Gastrocnemius medialis (tissue), 4 donors: ENCODE measurements around the gene LUZP2. TPM values are rescaled to one million over a fixed set of nuclear protein-coding genes. Genes with fewer than 3 reads are reported as not detected.

Experiments used
- ATAC-seq, 2 donors: fragments of 150-250 bp; one replicate each; pipeline ENCODE4 v1.9.1; 2016
- DNase-seq, 2 donors: peaks; one replicate each; pipeline ENCODE4 v3.0.0-alpha.2; 2019
- H3K27ac ChIP-seq, 4 donors: fragments of 200-600 bp; sonication (generic); 1 replicate in 1 of 4; 2 replicates in 3 of 4; pipeline ENCODE4 v1.5.1; 2016 to 2018; ENCODE audit warnings: mild to moderate bottlenecking in 2 of 4, moderate library complexity in 1 of 4
- H3K27me3 ChIP-seq, 3 donors: fragments of 200-600 bp; sonication (generic) in 2 of 3; 1 replicate in 1 of 3; 2 replicates in 2 of 3; pipeline versions ENCODE4 v1.5.1 to v1.6.0; 2016 to 2019; ENCODE audit warnings: mild to moderate bottlenecking in 1 of 3, moderate library complexity in 1 of 3
- H3K36me3 ChIP-seq, 2 donors: fragments of 200-600 bp; sonication (generic) in 1 of 2; one replicate each; pipeline ENCODE4 v1.5.1; 2017 to 2018
- H3K4me1 ChIP-seq, 2 donors: fragments of 200-600 bp; sonication (generic) in 1 of 2; one replicate each; pipeline ENCODE4 v1.5.1; 2016 to 2017; ENCODE audit warnings: mild to moderate bottlenecking in 2 of 2
- H3K4me3 ChIP-seq, 4 donors: fragments of 200-600 bp; sonication (generic) in 3 of 4; 1 replicate in 1 of 4; 2 replicates in 3 of 4; pipeline ENCODE4 v1.5.1; 2016 to 2019; ENCODE audit warnings: mild to moderate bottlenecking in 2 of 4
- H3K9me3 ChIP-seq, 3 donors: fragments of 200-600 bp; sonication (generic) in 2 of 3; 1 replicate in 1 of 3; 2 replicates in 2 of 3; pipeline ENCODE4 v1.5.1; 2016 to 2019
- POLR2A ChIP-seq, 2 donors: fragments of 450-650 bp; IDR thresholded peaks; one replicate each; pipeline ENCODE4 v1.6.1; 2017; ENCODE audit warnings: antibody characterized with exemption in 2 of 2, mild to moderate bottlenecking in 2 of 2, moderate library complexity in 2 of 2
- in situ Hi-C, 4 donors: fragments of 200-750 bp; cut with MboI; loops; one replicate each; pipeline versions ENCODE4 v1.15.0 to v1.8.0; 2017; ENCODE audit warnings: low sequenced_read_pairs in 4 of 4
- intact Hi-C: fragments of 100-400 bp; cut with DNase I; formaldehyde crosslinking; loops from one replicate; pipeline ENCODE4 v1.15.1; 2023; ENCODE audit warnings: low total_unique reads
- total RNA-seq, 4 donors: library from RNA; depleted of rRNA; stranded (reverse); fragments of >200 nt; gene quantifications; one replicate each; pipeline versions ENCODE4 v1.1.0 to v1.2.3, GENCODE V29; 2016
- TF ChIP-seq, protein P1 (sequence below), 5 experiments: fragments of 450-650 bp in 3 of 5; fragments of 200-600 bp in 2 of 5; sonication (generic) in 2 of 5; IDR thresholded peaks in 4 of 5; conservative IDR thresholded peaks in 1 of 5; 1 replicate in 4 of 5; 2 replicates in 1 of 5; pipeline ENCODE4 v1.5.1; 2016 to 2019; ENCODE audit warnings: antibody characterized with exemption in 5 of 5, mild to moderate bottlenecking in 3 of 5, moderate library complexity in 3 of 5

LUZP2 gene
- total RNA-seq, 4 donors from 2014 or later = not detected

DNA sequence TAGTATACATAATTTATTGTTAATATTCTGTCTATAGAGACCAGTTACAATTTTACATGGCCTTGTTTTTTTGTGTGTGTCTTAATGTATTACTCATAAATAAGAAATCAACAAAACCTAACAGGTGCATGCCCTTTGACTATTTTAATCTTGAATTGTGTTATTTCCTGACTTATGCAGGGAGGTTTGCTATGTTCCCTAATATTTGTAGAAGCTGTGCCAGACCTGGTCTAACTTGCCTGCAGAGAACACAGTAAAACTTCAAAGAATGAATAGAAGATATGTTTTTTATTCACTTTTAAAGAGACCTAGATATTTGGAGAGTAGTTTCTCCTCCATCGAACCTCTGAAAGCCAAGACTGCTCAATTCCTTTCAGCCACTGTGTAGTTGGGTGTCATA, 234.7 kb downstream of the LUZP2 start:
- TF ChIP-seq, protein P1, sequence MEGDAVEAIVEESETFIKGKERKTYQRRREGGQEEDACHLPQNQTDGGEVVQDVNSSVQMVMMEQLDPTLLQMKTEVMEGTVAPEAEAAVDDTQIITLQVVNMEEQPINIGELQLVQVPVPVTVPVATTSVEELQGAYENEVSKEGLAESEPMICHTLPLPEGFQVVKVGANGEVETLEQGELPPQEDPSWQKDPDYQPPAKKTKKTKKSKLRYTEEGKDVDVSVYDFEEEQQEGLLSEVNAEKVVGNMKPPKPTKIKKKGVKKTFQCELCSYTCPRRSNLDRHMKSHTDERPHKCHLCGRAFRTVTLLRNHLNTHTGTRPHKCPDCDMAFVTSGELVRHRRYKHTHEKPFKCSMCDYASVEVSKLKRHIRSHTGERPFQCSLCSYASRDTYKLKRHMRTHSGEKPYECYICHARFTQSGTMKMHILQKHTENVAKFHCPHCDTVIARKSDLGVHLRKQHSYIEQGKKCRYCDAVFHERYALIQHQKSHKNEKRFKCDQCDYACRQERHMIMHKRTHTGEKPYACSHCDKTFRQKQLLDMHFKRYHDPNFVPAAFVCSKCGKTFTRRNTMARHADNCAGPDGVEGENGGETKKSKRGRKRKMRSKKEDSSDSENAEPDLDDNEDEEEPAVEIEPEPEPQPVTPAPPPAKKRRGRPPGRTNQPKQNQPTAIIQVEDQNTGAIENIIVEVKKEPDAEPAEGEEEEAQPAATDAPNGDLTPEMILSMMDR (IDR thresholded peaks at IDR 0.05 in 4 of 5, conservative IDR thresholded peaks at IDR 0.05 in 1 of 5) = no peak
- no peak for TF ChIP-seq POLR2A (IDR thresholded peaks at IDR 0.05)
- Histone ChIP-seq H3K27ac (no peak overlapping the region), H3K36me3 (no peaks in the 10 kb centered on the region), H3K27me3 (no peaks in the 10 kb centered on the region), H3K9me3 (no peaks in the 10 kb centered on the region), H3K4me1 (no peaks in the 10 kb centered on the region), H3K4me3 (no peak overlapping the region)
- in situ Hi-C loops (no loop called here), intact Hi-C loops (no loop called here)
- no peak for DNase-seq
- no peak for ATAC-seq

DNA sequence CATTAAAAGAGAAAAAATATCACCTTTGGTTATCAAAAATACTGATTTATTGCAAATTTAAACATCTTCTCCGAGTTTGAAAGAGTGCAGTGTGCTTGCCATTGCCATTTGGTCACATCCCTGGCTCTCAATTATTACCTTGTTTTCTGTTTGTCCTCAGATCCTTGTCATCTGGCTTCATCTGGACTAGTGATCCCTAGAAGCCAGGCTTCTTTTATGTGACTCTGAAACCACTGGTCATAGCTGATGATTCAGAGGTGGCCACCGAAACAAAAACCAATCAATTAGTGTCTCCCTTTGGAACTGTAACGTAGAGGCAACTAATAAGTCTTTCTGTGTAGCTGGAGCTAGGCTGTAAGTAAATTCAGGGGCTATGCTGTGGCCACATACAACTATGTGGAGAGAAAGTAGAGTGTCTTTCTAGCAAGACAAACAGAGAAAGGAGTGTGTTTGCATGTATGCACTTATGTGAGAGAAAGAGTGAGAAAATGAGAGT, 237.9 kb downstream of the LUZP2 start:
- H3K4me1 ChIP-seq = no peaks in the 10 kb centered on the region
- H3K27ac ChIP-seq = no peak overlapping the region
- in situ Hi-C loops (no loop called here), intact Hi-C loops (no loop called here)
- H3K9me3 ChIP-seq = no peaks in the 10 kb centered on the region
- no peak for ATAC-seq
- H3K27me3 ChIP-seq = no peaks in the 10 kb centered on the region
- TF ChIP-seq, protein P1 (IDR thresholded peaks at IDR 0.05 in 4 of 5, conservative IDR thresholded peaks at IDR 0.05 in 1 of 5) = no peak
- no peak for DNase-seq
- H3K4me3 ChIP-seq = no peak overlapping the region
- no peaks in the 10 kb centered on the region for H3K36me3 ChIP-seq

DNA sequence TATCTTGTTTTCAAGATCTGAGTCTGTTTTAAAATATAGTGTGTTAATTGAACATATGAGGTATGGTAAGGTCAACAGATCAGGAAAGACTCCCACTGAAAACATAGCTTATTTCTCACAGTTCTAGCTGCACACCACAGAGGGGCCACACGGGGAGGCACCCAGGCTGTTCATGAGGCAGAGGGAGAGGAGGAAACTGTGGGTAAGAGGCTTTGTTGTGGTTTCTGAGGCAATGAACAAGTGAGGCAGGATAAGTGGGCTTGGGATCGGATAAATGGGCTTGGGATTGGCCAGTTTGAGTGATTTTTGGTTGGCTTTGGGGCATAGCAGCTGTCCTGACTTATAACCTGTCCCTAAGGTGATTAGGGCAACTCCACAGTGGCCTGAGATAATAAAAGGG, 242.1 kb downstream of the LUZP2 start:
- H3K9me3 ChIP-seq = no peaks in the 10 kb centered on the region
- ATAC-seq (no peak), DNase-seq (no peak)
- TF ChIP-seq, protein P1 (IDR thresholded peaks at IDR 0.05 in 4 of 5, conservative IDR thresholded peaks at IDR 0.05 in 1 of 5) = no peak
- no peak for TF ChIP-seq POLR2A (IDR thresholded peaks at IDR 0.05)
- in situ Hi-C loops = no loop called here
- no peaks in the 10 kb centered on the region for H3K27me3 ChIP-seq
- no peaks in the 10 kb centered on the region for H3K4me1 ChIP-seq
- no peaks in the 10 kb centered on the region for H3K36me3 ChIP-seq
- no peak overlapping the region for H3K4me3 ChIP-seq
- intact Hi-C loops = no loop called here
- no peak overlapping the region for H3K27ac ChIP-seq

DNA sequence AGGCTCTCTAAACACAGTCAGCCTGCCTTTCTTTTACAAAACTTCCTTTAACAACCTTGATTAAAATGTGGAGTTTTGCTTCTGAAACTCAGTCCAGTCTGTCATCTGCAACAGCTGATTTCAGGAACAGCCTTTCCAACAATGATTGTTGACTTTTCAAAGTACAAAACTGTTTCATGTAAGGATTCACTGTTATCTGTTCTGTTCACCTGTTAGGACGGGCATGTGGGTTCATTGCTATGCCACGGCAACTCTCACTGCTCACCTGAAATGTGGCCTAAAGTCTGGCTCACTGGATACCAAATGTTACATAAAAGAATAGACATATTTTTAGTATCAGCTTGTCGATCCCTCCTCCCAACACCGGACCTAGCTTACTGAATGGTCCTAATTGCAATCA, 242.8 kb downstream of the LUZP2 start:
- in situ Hi-C loops = no loop called here
- H3K4me3 ChIP-seq = no peak overlapping the region
- no peaks in the 10 kb centered on the region for H3K36me3 ChIP-seq
- DNase-seq (no peak), ATAC-seq (no peak)
- intact Hi-C loops = no loop called here
- H3K4me1 ChIP-seq = no peaks in the 10 kb centered on the region
- no peak overlapping the region for H3K27ac ChIP-seq
- no peaks in the 10 kb centered on the region for H3K9me3 ChIP-seq
- H3K27me3 ChIP-seq = no peaks in the 10 kb centered on the region
- no peak for TF ChIP-seq POLR2A (IDR thresholded peaks at IDR 0.05)
- TF ChIP-seq, protein P1 (IDR thresholded peaks at IDR 0.05 in 4 of 5, conservative IDR thresholded peaks at IDR 0.05 in 1 of 5) = no peak
